ENCODE data around the gene CRABP2.

CRABP2 gene

GRCh38 chr1:156707417-156708217 is 2.2 kb upstream of the CRABP2 start:
- DNase-seq = peak; percentile 81

- peak; percentile 90 for DNase-seq
These were observed 1.5 kb upstream of the CRABP2 start for GRCh38 chr1:156706657-156707416.

GRCh38 chr1:156705918-156706656 is 704 bp upstream of the CRABP2 start:
- DNase-seq = peak; percentile 91

GRCh38 chr1:156704930-156705320 is 458 bp downstream of the CRABP2 start:
- DNase-seq = peak; percentile 69

- no peak for DNase-seq
These were observed 1.1 kb downstream of the CRABP2 start for GRCh38 chr1:156704166-156704711.

- no peak for DNase-seq
These were observed 1.6 kb downstream of the CRABP2 start for GRCh38 chr1:156703741-156704140.

- DNase-seq = no peak
These were observed 2.0 kb downstream of the CRABP2 start for GRCh38 chr1:156703336-156703735.

- no peak for DNase-seq
These were observed 4.4 kb downstream of the CRABP2 start for GRCh38 chr1:156700736-156701531.

- DNase-seq = no peak
These were observed 6.4 kb downstream of the CRABP2 start for GRCh38 chr1:156698995-156699394.

GRCh38 chr1:156697481-156697880 is 7.9 kb downstream of the CRABP2 start:
- no peak for DNase-seq

GRCh38 chr1:156696755-156697154 is 8.6 kb downstream of the CRABP2 start:
- no peak for DNase-seq

- no peak for DNase-seq
These were observed 10.8 kb downstream of the CRABP2 start for GRCh38 chr1:156694690-156694962.

- DNase-seq = no peak
These were observed 11.3 kb downstream of the CRABP2 start for GRCh38 chr1:156693848-156694689.

- DNase-seq = peak; percentile 65
These were observed 12.2 kb downstream of the CRABP2 start for GRCh38 chr1:156692925-156693847.

- no peak for DNase-seq
These were observed 12.9 kb downstream of the CRABP2 start for GRCh38 chr1:156692441-156692924.

- DNase-seq = no peak
These were observed 13.5 kb downstream of the CRABP2 start for GRCh38 chr1:156691665-156692440.

- DNase-seq = no peak
These were observed 14.2 kb downstream of the CRABP2 start for GRCh38 chr1:156691191-156691590.

GRCh38 chr1:156690675-156691036 is 14.7 kb downstream of the CRABP2 start:
- no peak for DNase-seq

GRCh38 chr1:156689953-156690674 is 15.3 kb downstream of the CRABP2 start:
- DNase-seq = no peak
